Omental fat pad (tissue), 4 donors: ENCODE results near the gene GRM8. TPM values are rescaled to one million over a fixed set of nuclear protein-coding genes. Genes with fewer than 3 reads are reported as not detected.
A peak's percentile ranks its signal among the peaks of the same experiment; 100 is the strongest.

Experiments used
- ATAC-seq: fragments of 150-250 bp; one replicate; pipeline ENCODE4 v1.9.1; 2016; ENCODE audit warnings: mild to moderate bottlenecking, moderate library complexity; ENCODE audit not compliant: low FRiP score
- DNase-seq: peaks from one replicate; pipeline ENCODE4 v3.0.0-alpha.2; 2019; ENCODE audit warnings: low spot score
- CTCF ChIP-seq, 3 donors: fragments of 450-650 bp; IDR thresholded peaks; one replicate each; pipeline ENCODE4 v1.5.1; 2016 to 2017; ENCODE audit warnings: antibody characterized with exemption in 3 of 3, mild to moderate bottlenecking in 3 of 3, moderate library complexity in 2 of 3
- total RNA-seq, 4 donors: library from RNA; depleted of rRNA; stranded (reverse); fragments of >200 nt; gene quantifications; one replicate each; pipeline ENCODE4 v1.1.0, GENCODE V29; 2016

The GRM8 gene
- total RNA-seq, 4 donors from 2014 or later, result not detected

GRCh38 chr7:126578338-126578737 lies 674.4 kb downstream of the GRM8 start:
- no peak for ATAC-seq
- no peak for TF ChIP-seq CTCF (IDR thresholded peaks at IDR 0.05)
- no peak for DNase-seq

GRCh38 chr7:126574276-126575250 lies 678.2 kb downstream of the GRM8 start:
- ATAC-seq, result peak; percentile 92
- DNase-seq, result no peak
- no peak for TF ChIP-seq CTCF (IDR thresholded peaks at IDR 0.05)

GRCh38 chr7:126570845-126571244 lies 681.9 kb downstream of the GRM8 start:
- ATAC-seq (no peak), DNase-seq (no peak)
- no peak for TF ChIP-seq CTCF (IDR thresholded peaks at IDR 0.05)

GRCh38 chr7:126569402-126569801 lies 683.3 kb downstream of the GRM8 start:
- no peak for ATAC-seq
- no peak for DNase-seq
- TF ChIP-seq CTCF (IDR thresholded peaks at IDR 0.05), result no peak

GRCh38 chr7:126557271-126557670 lies 695.5 kb downstream of the GRM8 start:
- ATAC-seq (no peak), DNase-seq (no peak)
- no peak for TF ChIP-seq CTCF (IDR thresholded peaks at IDR 0.05)

- ATAC-seq (no peak), DNase-seq (no peak)
- no peak for TF ChIP-seq CTCF (IDR thresholded peaks at IDR 0.05)
Observed at GRCh38 chr7:126541406-126541805, 711.3 kb downstream of the GRM8 start.

- no peak for TF ChIP-seq CTCF (IDR thresholded peaks at IDR 0.05)
- ATAC-seq, result no peak
- DNase-seq, result no peak
Observed at GRCh38 chr7:126535176-126535575, 717.6 kb downstream of the GRM8 start.
